CD4-positive, alpha-beta T cell (primary cell): ENCODE data around the gene HHEX. TPM values are rescaled to one million over a fixed set of nuclear protein-coding genes. Genes with fewer than 3 reads are reported as not detected.

Experiments
- ATAC-seq: fragments of 200-7000 bp; cut with Tn5 transposase; one replicate; pipeline ENCODE4 v1.10.0; 2022; ENCODE audit warnings: mild to moderate bottlenecking; ENCODE audit not compliant: poor library complexity
- CTCF ChIA-PET: fragments of 350-600 bp; sonication (Branson Sonifier 250); formaldehyde crosslinking; loops from one replicate; lab custom pipeline; 2021; ENCODE audit warnings: antibody characterized with exemption, inconsistent platforms; lab: Charles Lee
- POLR2A ChIA-PET: fragments of 350-600 bp; sonication (Branson Sonifier 250); formaldehyde crosslinking; loops from one replicate; lab custom pipeline; 2021; ENCODE audit warnings: antibody characterized with exemption, inconsistent platforms; lab: Charles Lee
- DNase-seq, 14 experiments: peaks; one replicate each; pipeline ENCODE4 v3.0.0-alpha.2; 2013 to 2020; ENCODE audit warnings: mixed read lengths in 2 of 14
- H3K27ac ChIP-seq, 2 donors: one replicate each; pipeline versions ENCODE4 v1.5.1 to v1.7.0; 2013; ENCODE audit warnings: low read length in 2 of 2, low read depth in 1 of 2, mild to moderate bottlenecking in 1 of 2
- H3K27me3 ChIP-seq, 2 experiments: 1 replicate in 1 of 2; 2 replicates in 1 of 2; pipeline versions ENCODE4 v1.6.1 to v1.7.0; 2013; ENCODE audit warnings: low read length in 2 of 2, control low read depth in 1 of 2, mild to moderate bottlenecking in 1 of 2, moderate library complexity in 1 of 2; ENCODE audit not compliant: insufficient read depth in 2 of 2, control insufficient read depth in 1 of 2
- H3K36me3 ChIP-seq: one replicate; pipeline ENCODE4 v1.6.1; 2013; ENCODE audit warnings: low read length, control low read depth; ENCODE audit not compliant: insufficient read depth
- H3K4me1 ChIP-seq: one replicate; pipeline ENCODE4 v1.6.1; 2013; ENCODE audit warnings: low read length, control low read depth; ENCODE audit not compliant: insufficient read depth
- H3K4me3 ChIP-seq: one replicate; pipeline ENCODE4 v1.5.1; 2013; ENCODE audit warnings: mild to moderate bottlenecking, low read length, moderate library complexity
- H3K9me3 ChIP-seq, 2 experiments: 1 replicate in 1 of 2; 2 replicates in 1 of 2; pipeline versions ENCODE4 v1.6.1 to v1.7.0; 2013; ENCODE audit warnings: low read length in 2 of 2, mild to moderate bottlenecking in 2 of 2, control low read depth in 1 of 2, moderate library complexity in 1 of 2; ENCODE audit not compliant: control insufficient read depth in 1 of 2, insufficient read depth in 1 of 2
- H3K27ac Mint-ChIP-seq: one replicate; pipeline ENCODE4 v1.8.0; 2020; ENCODE audit warnings: mixed read lengths
- H3K27me3 Mint-ChIP-seq: one replicate; pipeline ENCODE4 v1.8.0; 2021; ENCODE audit warnings: mixed read lengths
- H3K36me3 Mint-ChIP-seq: one replicate; pipeline ENCODE4 v1.8.0; 2021; ENCODE audit warnings: low read depth, mixed read lengths
- H3K4me1 Mint-ChIP-seq: one replicate; pipeline ENCODE4 v1.8.0; 2021; ENCODE audit warnings: low read depth, mixed read lengths
- H3K4me3 Mint-ChIP-seq: one replicate; pipeline ENCODE4 v1.8.0; 2020; ENCODE audit warnings: mild to moderate bottlenecking, mixed read lengths
- H3K9me3 Mint-ChIP-seq: one replicate; pipeline ENCODE4 v1.8.0; 2020; ENCODE audit warnings: mixed read lengths
- CTCF ChIP-seq: fragments of 200-600 bp; IDR thresholded peaks from one replicate; pipeline ENCODE4 v1.8.0; 2022; ENCODE audit warnings: antibody characterized with exemption, mild to moderate bottlenecking
- intact Hi-C, 2 experiments: fragments of 100-400 bp; cut with DNase I in 1 of 2; cut with micrococcal nuclease in 1 of 2; formaldehyde crosslinking; loops; one replicate each; pipeline versions ENCODE4 v1.15.1 to v1.9.0; 2023 to 2025; cut with DNase I, micrococcal nuclease
- total RNA-seq, 174 experiments: library from RNA in 2 of 174; stranded (reverse) in 2 of 174; gene quantifications; one replicate each; pipeline ENCODE4 v1.2.3 and lab custom pipeline; 2021 to 2026

HHEX gene
- total RNA-seq, 2 experiments from 2014 or later = 0.96 to 1.0 TPM

- no peaks in the 10 kb centered on the region for H3K36me3 ChIP-seq
- DNase-seq = peak in 3 of 14 experiments; percentile 16 to 28 (median 26)
- no peaks in the 10 kb centered on the region for H3K9me3 Mint-ChIP-seq
- intact Hi-C loops = no loop called here
- no peak for ATAC-seq
- peaks cover 0 to 3% of the 10 kb centered on the region in 2 experiments for H3K27me3 ChIP-seq
- no peaks in the 10 kb centered on the region for H3K36me3 Mint-ChIP-seq
- ChIA-PET POLR2A (no interaction called here), CTCF (no interaction called here)
- peaks cover 3% of the 10 kb centered on the region for H3K27me3 Mint-ChIP-seq
- no peak overlapping the region for H3K4me3 Mint-ChIP-seq
- no peaks in the 10 kb centered on the region for H3K4me1 Mint-ChIP-seq
- H3K4me1 ChIP-seq = peaks cover 3% of the 10 kb centered on the region
- H3K4me3 ChIP-seq = no peak overlapping the region
- H3K9me3 ChIP-seq = no peaks in the 10 kb centered on the region
- no peak overlapping the region for H3K27ac Mint-ChIP-seq
- no peak overlapping the region for H3K27ac ChIP-seq
- no peak for TF ChIP-seq CTCF
Observed at GRCh38 chr10:92742331-92743228, 52.8 kb downstream of the HHEX start.

Other genes with a start within 250 kb of the HHEX start
- gene IDE, start 115.9 kb upstream of the HHEX start, total RNA-seq = 10 to 100 TPM; 15.2 to 17.8 TPM
- under 1 TPM; 0.38 to 0.47 TPM for gene KIF11, start 96.8 kb upstream of the HHEX start, total RNA-seq
- 1 to 10 TPM; 6.6 to 7.4 TPM for gene EXOC6, start 158.6 kb downstream of the HHEX start, total RNA-seq